Smooth muscle cell (in vitro differentiated cells): ENCODE measurements around the gene ATIC. TPM values are rescaled to one million over a fixed set of nuclear protein-coding genes. Genes with fewer than 3 reads are reported as not detected.

Experiments
- DNase-seq: peaks from one replicate; lab custom pipeline; 2025; ENCODE audit not compliant: unreplicated experiment; lab: John Stamatoyannopoulos, UW
- H2AFZ ChIP-seq: fragments of 200-600 bp; sonication (generic); 2 replicates; pipeline ENCODE4 v1.6.0; 2016; ENCODE audit warnings: antibody characterized with exemption, low read depth, mild to moderate bottlenecking
- H3F3A ChIP-seq: fragments of 200-600 bp; sonication (generic); 2 replicates; pipeline ENCODE4 v1.6.0; 2017; ENCODE audit warnings: antibody characterized with exemption, low read depth
- H3K27ac ChIP-seq: fragments of 200-600 bp; sonication (generic); 2 replicates; pipeline ENCODE4 v1.5.1; 2016; ENCODE audit warnings: low read depth, mild to moderate bottlenecking
- H3K27me3 ChIP-seq: fragments of 200-600 bp; sonication (generic); 2 replicates; pipeline ENCODE4 v1.6.1; 2016; ENCODE audit warnings: low read depth, mild to moderate bottlenecking
- H3K36me3 ChIP-seq: fragments of 200-600 bp; sonication (generic); 2 replicates; pipeline ENCODE4 v1.5.1; 2016; ENCODE audit warnings: low read depth
- H3K4me1 ChIP-seq: fragments of 200-600 bp; sonication (generic); 2 replicates; pipeline ENCODE4 v1.5.1; 2016; ENCODE audit warnings: low read depth
- H3K4me2 ChIP-seq: fragments of 200-600 bp; sonication (generic); 2 replicates; pipeline ENCODE4 v1.6.0; 2016; ENCODE audit warnings: mild to moderate bottlenecking
- H3K4me3 ChIP-seq: fragments of 200-600 bp; sonication (generic); 2 replicates; pipeline ENCODE4 v1.5.1; 2016; ENCODE audit warnings: mild to moderate bottlenecking
- H3K79me2 ChIP-seq: fragments of 200-600 bp; sonication (generic); 2 replicates; pipeline ENCODE4 v1.6.0; 2016; ENCODE audit warnings: low read depth, mild to moderate bottlenecking
- H3K9ac ChIP-seq: fragments of 200-600 bp; sonication (generic); 2 replicates; pipeline ENCODE4 v1.6.0; 2016; ENCODE audit warnings: low read depth
- H3K9me3 ChIP-seq: fragments of 200-600 bp; sonication (generic); replicated peaks from 2 replicates; pipeline ENCODE4 v1.5.1; 2016; ENCODE audit warnings: low read depth
- H4K20me1 ChIP-seq: fragments of 200-600 bp; sonication (generic); 2 replicates; pipeline ENCODE4 v1.6.0; 2016; ENCODE audit warnings: low read depth
- WGBS: methylation state at CpG from one replicate; pipeline ENCODE4 v1.1.7; 2016; ENCODE audit warnings: low lambda C conversion rate; 5-methylcytosine and 5-hydroxymethylcytosine counted together
- polyA plus RNA-seq: library from polyadenylated mRNA; unstranded; fragments of >200 nt; fragmentation: Nextera tagmentation; extraction: Ambion mirVana; gene quantifications from 2 replicates; pipeline ENCODE4 v1.2.1, GENCODE V29; 2016
- total RNA-seq: library from RNA; depleted of rRNA; stranded (reverse); fragments of >200 nt; gene quantifications from 2 replicates; pipeline ENCODE4 v1.2.3, GENCODE V29; 2014
- TF ChIP-seq, protein P1 (sequence below): fragments of 200-600 bp; sonication (generic); IDR thresholded peaks from 2 replicates; pipeline ENCODE4 v1.5.1; 2017; ENCODE audit warnings: borderline replicate concordance, mild to moderate bottlenecking, antibody characterized with exemption; ENCODE audit not compliant: insufficient read depth, poor library complexity, severe bottlenecking

ATIC gene
- total and polyA plus RNA-seq, 2 experiments from 2014 or later: 28.3 to 67.7 TPM

DNA sequence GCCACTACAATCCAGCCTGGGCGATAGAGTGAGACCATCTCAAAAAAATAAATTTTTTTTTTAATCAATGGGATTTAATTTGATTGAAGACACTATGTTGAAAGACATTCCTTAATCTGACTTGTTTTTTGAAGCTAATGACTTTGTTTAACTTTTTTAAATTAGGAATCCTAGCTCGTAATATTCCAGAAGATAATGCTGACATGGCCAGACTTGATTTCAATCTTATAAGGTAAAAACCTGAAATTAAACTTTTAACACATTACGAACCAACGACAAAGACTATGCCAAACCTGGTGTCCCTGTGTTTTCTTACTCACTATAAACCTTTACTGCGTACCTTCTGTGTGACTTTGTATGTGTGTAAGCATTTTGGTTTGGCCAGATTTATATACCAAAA lies 7.6 kb downstream of the ATIC start:
- no peak overlapping the region for H3K27ac ChIP-seq
- no peaks in the 10 kb centered on the region for H3K9me3 ChIP-seq
- no peaks in the 10 kb centered on the region for H3K27me3 ChIP-seq
- no peaks in the 10 kb centered on the region for H3F3A ChIP-seq
- no peak overlapping the region for H3K4me2 ChIP-seq
- TF ChIP-seq, protein P1, sequence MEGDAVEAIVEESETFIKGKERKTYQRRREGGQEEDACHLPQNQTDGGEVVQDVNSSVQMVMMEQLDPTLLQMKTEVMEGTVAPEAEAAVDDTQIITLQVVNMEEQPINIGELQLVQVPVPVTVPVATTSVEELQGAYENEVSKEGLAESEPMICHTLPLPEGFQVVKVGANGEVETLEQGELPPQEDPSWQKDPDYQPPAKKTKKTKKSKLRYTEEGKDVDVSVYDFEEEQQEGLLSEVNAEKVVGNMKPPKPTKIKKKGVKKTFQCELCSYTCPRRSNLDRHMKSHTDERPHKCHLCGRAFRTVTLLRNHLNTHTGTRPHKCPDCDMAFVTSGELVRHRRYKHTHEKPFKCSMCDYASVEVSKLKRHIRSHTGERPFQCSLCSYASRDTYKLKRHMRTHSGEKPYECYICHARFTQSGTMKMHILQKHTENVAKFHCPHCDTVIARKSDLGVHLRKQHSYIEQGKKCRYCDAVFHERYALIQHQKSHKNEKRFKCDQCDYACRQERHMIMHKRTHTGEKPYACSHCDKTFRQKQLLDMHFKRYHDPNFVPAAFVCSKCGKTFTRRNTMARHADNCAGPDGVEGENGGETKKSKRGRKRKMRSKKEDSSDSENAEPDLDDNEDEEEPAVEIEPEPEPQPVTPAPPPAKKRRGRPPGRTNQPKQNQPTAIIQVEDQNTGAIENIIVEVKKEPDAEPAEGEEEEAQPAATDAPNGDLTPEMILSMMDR: no peak
- H3K4me1 ChIP-seq: no peaks in the 10 kb centered on the region
- H3K9ac ChIP-seq: no peak overlapping the region
- H3K4me3 ChIP-seq: no peak overlapping the region
- no peak for DNase-seq
- 98% methylated on average over 5 of the region's 5 CpGs for WGBS
- H3K79me2 ChIP-seq: peaks cover 15% of the 10 kb centered on the region
- H2AFZ ChIP-seq: no peak overlapping the region
- peaks cover 7% of the 10 kb centered on the region for H4K20me1 ChIP-seq
- H3K36me3 ChIP-seq: peaks cover 11% of the 10 kb centered on the region

DNA sequence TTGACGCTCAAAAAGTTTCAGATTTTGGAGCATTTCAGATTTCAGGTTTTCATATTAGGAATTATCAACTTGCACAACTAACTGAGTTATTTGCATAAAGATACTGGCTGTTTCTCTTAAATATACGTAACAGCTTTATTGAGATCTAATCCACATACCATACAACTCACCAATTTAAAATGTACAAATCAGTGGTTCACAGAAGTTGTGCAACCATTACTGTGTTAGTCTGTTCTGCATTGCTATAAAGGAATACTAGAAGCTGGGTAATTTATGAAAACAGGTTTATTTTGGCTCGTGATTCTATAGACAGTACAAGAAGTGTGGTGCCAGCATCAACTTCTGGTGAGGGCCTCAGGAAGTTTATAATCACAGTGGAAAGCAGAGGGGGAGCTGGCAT lies 8.2 kb downstream of the ATIC start:
- WGBS: 96% methylated on average over 3 of the region's 3 CpGs

DNA sequence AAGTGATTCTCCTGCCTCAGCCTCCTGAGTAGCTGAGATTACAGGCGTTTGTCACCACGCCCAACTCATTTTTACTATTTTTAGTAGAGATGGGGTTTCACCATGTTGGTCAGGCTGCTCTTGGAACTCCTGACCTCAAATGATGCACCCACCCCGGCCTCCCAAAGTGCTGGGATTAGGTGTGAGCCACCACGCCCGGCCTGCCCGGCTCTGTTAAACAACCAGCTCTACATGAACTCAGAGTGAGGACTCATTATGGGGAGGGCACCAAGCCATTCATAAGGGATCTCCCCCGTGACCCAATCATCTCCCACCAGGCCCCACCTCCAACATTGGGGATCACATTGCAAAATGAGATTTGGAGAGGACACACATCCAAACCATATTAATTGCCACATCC lies 8.8 kb downstream of the ATIC start:
- Histone ChIP-seq H3K4me3 (no peak overlapping the region), H3K27me3 (no peaks in the 10 kb centered on the region), H3F3A (no peaks in the 10 kb centered on the region), H3K4me1 (no peaks in the 10 kb centered on the region), H3K36me3 (peaks cover 14% of the 10 kb centered on the region), H2AFZ (no peak overlapping the region), H3K9ac (no peak overlapping the region), H3K9me3 (no peaks in the 10 kb centered on the region), H4K20me1 (peaks cover 11% of the 10 kb centered on the region), H3K4me2 (no peak overlapping the region), H3K27ac (no peak overlapping the region), H3K79me2 (peaks cover 22% of the 10 kb centered on the region)
- TF ChIP-seq, protein P1: no peak
- WGBS: 87% methylated on average over 7 of the region's 7 CpGs
- DNase-seq: no peak

More for the DNA sequence above, 8.2 kb downstream of the ATIC start:
- TF ChIP-seq, protein P1: no peak
- peaks cover 21% of the 10 kb centered on the region for H3K79me2 ChIP-seq
- H3F3A ChIP-seq: no peaks in the 10 kb centered on the region
- H3K9me3 ChIP-seq: no peaks in the 10 kb centered on the region
- DNase-seq: no peak
- no peaks in the 10 kb centered on the region for H3K27me3 ChIP-seq
- no peak overlapping the region for H3K27ac ChIP-seq
- H3K4me3 ChIP-seq: no peak overlapping the region
- no peak overlapping the region for H3K4me2 ChIP-seq
- no peak overlapping the region for H2AFZ ChIP-seq
- H4K20me1 ChIP-seq: peaks cover 10% of the 10 kb centered on the region
- no peaks in the 10 kb centered on the region for H3K4me1 ChIP-seq
- H3K9ac ChIP-seq: no peak overlapping the region
- H3K36me3 ChIP-seq: peaks cover 13% of the 10 kb centered on the region

DNA sequence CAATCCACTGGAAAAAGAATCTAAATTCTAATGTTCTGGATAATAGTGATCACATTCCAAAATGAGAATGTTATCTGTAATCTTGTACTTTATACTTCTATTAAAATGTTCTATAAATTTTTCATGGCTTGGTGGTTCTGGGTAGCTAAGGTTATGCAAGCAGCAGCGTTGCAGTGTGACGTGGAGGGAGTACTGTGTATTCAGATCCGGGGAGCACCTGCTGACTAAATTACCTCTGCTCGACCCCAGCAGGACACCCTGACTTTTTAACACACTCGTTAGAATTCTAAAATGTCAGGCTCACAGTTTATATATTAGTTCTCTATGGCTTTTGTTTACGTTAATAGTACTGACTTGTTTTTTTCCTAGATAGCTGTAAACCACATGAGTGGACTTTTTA lies 13.0 kb downstream of the ATIC start:
- H3K4me2 ChIP-seq: no peak overlapping the region
- no peak overlapping the region for H3K9ac ChIP-seq
- 91% methylated on average over 6 of the region's 6 CpGs for whole genome bisulfite sequencing
- H3K9me3 ChIP-seq: no peaks in the 10 kb centered on the region
- H3K27ac ChIP-seq: no peak overlapping the region
- peaks cover 16% of the 10 kb centered on the region for H3K36me3 ChIP-seq
- H4K20me1 ChIP-seq: peaks cover 11% of the 10 kb centered on the region
- peaks cover 16% of the 10 kb centered on the region for H3K79me2 ChIP-seq
- H2AFZ ChIP-seq: no peak overlapping the region
- no peak overlapping the region for H3K4me3 ChIP-seq
- no peaks in the 10 kb centered on the region for H3F3A ChIP-seq
- TF ChIP-seq, protein P1: no peak
- DNase-seq: no peak
- no peaks in the 10 kb centered on the region for H3K4me1 ChIP-seq
- no peaks in the 10 kb centered on the region for H3K27me3 ChIP-seq
